Measurements from ENCODE around the gene MBNL2. TPM values are rescaled to one million over a fixed set of nuclear protein-coding genes. Genes with fewer than 3 reads are reported as not detected.

The MBNL2 gene
- total and polyA plus RNA-seq, 2 of the 4 experiments (the other 2 are of a cell fraction) = 26.9 to 103 TPM

DNA sequence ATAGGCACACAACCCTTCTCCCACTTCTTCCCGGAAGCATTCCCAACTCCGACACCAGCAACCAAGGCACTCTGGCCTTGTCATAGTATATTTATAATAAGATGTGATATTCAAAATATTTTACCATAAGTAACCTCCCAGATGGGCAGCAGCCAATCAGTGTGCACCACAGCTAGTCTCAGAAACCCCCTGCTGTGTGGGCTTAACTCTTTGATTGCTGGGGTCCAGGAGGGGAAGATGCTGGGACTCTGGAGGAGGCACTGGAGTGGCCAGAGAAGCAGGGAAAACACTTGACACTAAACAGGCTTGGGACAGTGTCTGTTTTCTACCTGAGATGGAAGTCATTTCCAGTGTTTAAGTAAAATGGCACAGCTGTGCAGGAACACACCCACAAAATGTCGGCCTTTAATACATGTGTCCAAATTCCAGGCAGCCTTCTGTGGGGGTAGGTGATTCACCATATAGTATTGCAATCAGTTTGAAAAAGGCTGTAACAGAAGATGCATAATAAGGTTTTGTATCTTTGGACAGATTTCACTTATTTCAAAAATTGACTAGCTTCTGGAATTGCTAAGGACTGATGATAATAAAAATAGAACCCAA is 100.7 kb downstream of the MBNL2 start:
- Histone ChIP-seq H3K9me3 (ENCODE audit: control insufficient read depth, insufficient read depth, low read length) (no peaks in the 10 kb centered on the region), H2BK15ac (ENCODE audit: low read depth, low read length) (peak overlapping the region; percentile 53; the same call in 1 of the 3 replicates), H2AK9ac (replicated peaks; ENCODE audit: low read depth, low read length, poor library complexity) (peak overlapping the region; percentile 88), H3K56ac (ENCODE audit: extremely low read depth, insufficient read depth, low read length) (0 out of 2 replicates have a peak overlapping the region, but pooled peaks have one; percentile 25), H3K27me3 (ENCODE audit: control insufficient read depth, insufficient read depth, low read length) (no peaks in the 10 kb centered on the region), H2AFZ (replicated peaks; ENCODE audit: low read length, poor library complexity) (peak overlapping the region; percentile 76), H4K5ac (ENCODE audit: low read depth, low read length) (peak overlapping the region; percentile 75), H3K23ac (ENCODE audit: low read depth, low read length) (peak overlapping the region; percentile 69), H3K9ac (ENCODE audit: low read depth, low read length) (no peak overlapping the region), H3K14ac (replicated peaks; ENCODE audit: low read depth, low read length) (peak overlapping the region; percentile 77), H3K4ac (ENCODE audit: low read depth, low read length) (peak overlapping the region; percentile 86), H3K4me2 (ENCODE audit: low read depth, low read length) (peak overlapping the region; percentile 48), H2BK20ac (ENCODE audit: low read depth, low read length) (peak overlapping the region; percentile 70; the same call in 1 of the 2 replicates), H3K79me1 (ENCODE audit: low read depth in 1 of 2, low read length in 2 of 2) (peaks cover 46 to 82% of the 10 kb centered on the region in 2 experiments), H2AK5ac (ENCODE audit: low read depth, low read length) (peak overlapping the region; percentile 72), H4K8ac (ENCODE audit: low read depth in 2 of 2, low read length in 2 of 2) (peak overlapping the region; percentile 48 to 85), H2BK5ac (ENCODE audit: low read depth, low read length, poor library complexity, severe bottlenecking) (peak overlapping the region; percentile 80), H3K9me1 (ENCODE audit: insufficient read depth, low read length) (peaks cover 26% of the 10 kb centered on the region), H4K20me1 (ENCODE audit: insufficient read depth, low read length) (peaks cover 22% of the 10 kb centered on the region), H4K91ac (ENCODE audit: insufficient read depth, low read depth, low read length) (peak overlapping the region; percentile 84), H3K4me3 (ENCODE audit: insufficient read depth, low read depth, low read length) (no peak overlapping the region), H3K4me1 (ENCODE audit: control insufficient read depth, insufficient read depth, low read length) (peaks cover 35% of the 10 kb centered on the region), H3K18ac (ENCODE audit: low read depth, low read length) (peak overlapping the region; percentile 47), H3K36me3 (ENCODE audit: control insufficient read depth, insufficient read depth, low read length) (no peaks in the 10 kb centered on the region; the same call in 1 of the 2 replicates), H3K27ac (ENCODE audit: insufficient read depth, low read length) (peak overlapping the region; percentile 86), H2BK120ac (ENCODE audit: low read depth, low read length) (peak overlapping the region; percentile 49)
- POLR2A ChIA-PET (ENCODE audit: unreplicated experiment) = no interaction called here
- no CpG with 5 or more reads among the region's 3 CpGs for WGBS, 2 experiments (ENCODE audit: extremely low coverage in 2 of 2, insufficient read length in 1 of 2)
- dilution Hi-C loops (cut with HindIII; ENCODE audit: low sequenced_read_pairs, unreplicated experiment) (no loop called here), in situ Hi-C loops (cut with MboI; ENCODE audit: low sequenced_read_pairs) (no loop called here), intact Hi-C loops (cut with micrococcal nuclease) (no loop called here)
- ATAC-seq (ENCODE audit: low read depth) = peak; percentile 63
- DNase-seq = peak; percentile 78
- TF ChIP-seq RFX5 (IDR thresholded peaks at IDR 0.05; ENCODE audit: low read depth, low read length) (no peak), CEBPB (IDR thresholded peaks at IDR 0.05; ENCODE audit: low read depth, low read length) (peak; percentile 62), FOS (IDR thresholded peaks at IDR 0.05; ENCODE audit: low read depth, low read length) (0 out of 2 replicates have a peak, but pooled peaks have one; percentile 30)
- CTCF ChIA-PET = interaction anchor here (0.9 kb wide), 1 partner anchor 11 kb away, joined by 3 read pairs; no protein-coding TSS in a partner anchor
- no TSS peak for BruUV-seq (replicated peaks)

All from IMR-90 (cell line).